MM.1S (cell line): ENCODE measurements around the gene ADAMTS17.

Source experiments
- EZH2 ChIP-seq: fragments of 300-600 bp; sonication (generic); optimal IDR thresholded peaks from 2 replicates; pipeline ENCODE3; 2017; ENCODE audit warnings: low read depth, mild to moderate bottlenecking, antibody characterized with exemption, low read length, mixed read lengths
- EZH2phosphoT487 ChIP-seq: fragments of 300-600 bp; sonication (generic); IDR thresholded peaks from 2 replicates; pipeline ENCODE4 v1.6.1; 2018; ENCODE audit warnings: antibody characterized with exemption, low read length
- TF ChIP-seq, protein P1 (sequence below): fragments of 300-600 bp; sonication (generic); IDR thresholded peaks from 2 replicates; pipeline ENCODE4 v1.5.1; 2016; ENCODE audit warnings: antibody characterized with exemption, low read length, mixed read lengths

DNA sequence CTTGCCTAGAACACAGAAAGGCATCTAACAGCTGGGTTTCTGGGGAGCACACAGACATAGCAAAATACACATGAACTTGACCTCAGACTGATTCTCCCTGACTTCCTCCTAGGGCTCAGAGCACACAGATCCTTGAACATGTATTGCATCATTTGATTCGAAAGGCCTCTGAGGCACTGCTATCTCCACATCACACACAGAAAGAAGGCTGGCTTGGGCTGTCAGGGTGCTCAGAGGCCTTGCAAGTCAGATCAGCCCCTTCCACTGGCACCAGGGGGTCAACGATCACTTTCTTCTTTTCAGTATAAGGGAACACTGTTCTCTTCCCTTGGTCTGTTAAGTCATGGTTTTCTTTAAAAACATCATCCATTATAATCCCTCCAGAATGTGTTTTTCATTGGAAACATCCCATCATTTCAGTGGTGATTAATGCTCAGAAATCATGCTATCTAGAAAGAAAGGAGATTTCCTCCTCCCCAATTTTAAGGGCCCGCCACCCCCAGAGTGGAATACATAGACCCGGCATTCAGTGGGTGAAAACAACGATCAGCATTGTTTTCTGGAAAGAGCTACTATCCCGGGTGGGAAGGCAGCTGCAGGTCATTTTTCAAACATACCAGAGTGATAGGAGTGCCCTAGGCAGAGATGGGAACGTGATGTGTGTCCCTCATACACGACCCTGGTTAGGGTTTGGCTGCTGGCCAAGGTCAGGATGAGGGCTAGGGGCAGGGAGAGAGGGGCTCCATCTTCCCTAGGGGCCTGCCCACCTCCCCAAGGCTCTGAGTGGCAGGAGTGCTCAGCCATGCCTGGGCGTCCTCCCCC, 355.3 kb downstream of the ADAMTS17 start:
- TF ChIP-seq EZH2phosphoT487 = no peak
- TF ChIP-seq, protein P1, sequence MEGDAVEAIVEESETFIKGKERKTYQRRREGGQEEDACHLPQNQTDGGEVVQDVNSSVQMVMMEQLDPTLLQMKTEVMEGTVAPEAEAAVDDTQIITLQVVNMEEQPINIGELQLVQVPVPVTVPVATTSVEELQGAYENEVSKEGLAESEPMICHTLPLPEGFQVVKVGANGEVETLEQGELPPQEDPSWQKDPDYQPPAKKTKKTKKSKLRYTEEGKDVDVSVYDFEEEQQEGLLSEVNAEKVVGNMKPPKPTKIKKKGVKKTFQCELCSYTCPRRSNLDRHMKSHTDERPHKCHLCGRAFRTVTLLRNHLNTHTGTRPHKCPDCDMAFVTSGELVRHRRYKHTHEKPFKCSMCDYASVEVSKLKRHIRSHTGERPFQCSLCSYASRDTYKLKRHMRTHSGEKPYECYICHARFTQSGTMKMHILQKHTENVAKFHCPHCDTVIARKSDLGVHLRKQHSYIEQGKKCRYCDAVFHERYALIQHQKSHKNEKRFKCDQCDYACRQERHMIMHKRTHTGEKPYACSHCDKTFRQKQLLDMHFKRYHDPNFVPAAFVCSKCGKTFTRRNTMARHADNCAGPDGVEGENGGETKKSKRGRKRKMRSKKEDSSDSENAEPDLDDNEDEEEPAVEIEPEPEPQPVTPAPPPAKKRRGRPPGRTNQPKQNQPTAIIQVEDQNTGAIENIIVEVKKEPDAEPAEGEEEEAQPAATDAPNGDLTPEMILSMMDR = no peak
- no peak for TF ChIP-seq EZH2
